ENCODE measurements around the gene ITGB3. TPM values are rescaled to one million over a fixed set of nuclear protein-coding genes. Genes with fewer than 3 reads are reported as not detected.
"Not testable (repeated sequence)": the region's sequence is repeated elsewhere in the genome, so short reads cannot be mapped to it uniquely, and the experiment has no call there.

Gene ITGB3
- total and polyA plus RNA-seq, 9 donors: 7.9 to 19.1 (median 16.1) TPM

GRCh38 chr17:47257651-47258339 is 4.2 kb downstream of the ITGB3 start:
- Histone ChIP-seq H3K4me1 (ENCODE audit: control insufficient read depth, insufficient read depth, low read length) (peaks cover 8% of the 10 kb centered on the region), H3K9me3 (replicated peaks; ENCODE audit: control insufficient read depth, low read depth, low read length) (no peaks in the 10 kb centered on the region), H3K27me3 (ENCODE audit: control insufficient read depth, insufficient read depth, low read length) (peaks cover 32% of the 10 kb centered on the region), H3K36me3 (ENCODE audit: control insufficient read depth, insufficient read depth, low read length) (peaks cover 2% of the 10 kb centered on the region), H3K27ac (ENCODE audit: low read length) (no peak overlapping the region), H3K4me3 (ENCODE audit: low read length) (no peak overlapping the region)
- DNase-seq: no peak
- WGBS (ENCODE audit: insufficient coverage): 73% methylated on average over 4 of the region's 9 CpGs

GRCh38 chr17:47262586-47262985 is 9.0 kb downstream of the ITGB3 start:
- Histone ChIP-seq H3K27me3 (ENCODE audit: control insufficient read depth, insufficient read depth, low read length) (peaks cover 4% of the 10 kb centered on the region), H3K36me3 (ENCODE audit: control insufficient read depth, insufficient read depth, low read length) (peaks cover 2% of the 10 kb centered on the region), H3K4me1 (ENCODE audit: control insufficient read depth, insufficient read depth, low read length) (no peaks in the 10 kb centered on the region), H3K27ac (ENCODE audit: low read length) (no peak overlapping the region), H3K9me3 (replicated peaks; ENCODE audit: control insufficient read depth, low read depth, low read length) (no peaks in the 10 kb centered on the region), H3K4me3 (ENCODE audit: low read length) (no peak overlapping the region)
- no peak for DNase-seq
- 79% methylated on average over 5 of the region's 7 CpGs for WGBS (ENCODE audit: insufficient coverage)

GRCh38 chr17:47264166-47264565 is 10.5 kb downstream of the ITGB3 start:
- H3K36me3 ChIP-seq (ENCODE audit: control insufficient read depth, insufficient read depth, low read length): no peaks in the 10 kb centered on the region
- no peaks in the 10 kb centered on the region for H3K9me3 ChIP-seq (replicated peaks; ENCODE audit: control insufficient read depth, low read depth, low read length)
- no peaks in the 10 kb centered on the region for H3K27me3 ChIP-seq (ENCODE audit: control insufficient read depth, insufficient read depth, low read length)
- no peak overlapping the region for H3K27ac ChIP-seq (ENCODE audit: low read length)
- DNase-seq: no peak
- no peaks in the 10 kb centered on the region for H3K4me1 ChIP-seq (ENCODE audit: control insufficient read depth, insufficient read depth, low read length)
- no peak overlapping the region for H3K4me3 ChIP-seq (ENCODE audit: low read length)
- WGBS (ENCODE audit: insufficient coverage): no CpG with 5 or more reads among the region's 2 CpGs

- no peak for DNase-seq
- no peak overlapping the region for H3K4me3 ChIP-seq (ENCODE audit: low read length)
- no peaks in the 10 kb centered on the region for H3K4me1 ChIP-seq (ENCODE audit: control insufficient read depth, insufficient read depth, low read length)
- no peaks in the 10 kb centered on the region for H3K27me3 ChIP-seq (ENCODE audit: control insufficient read depth, insufficient read depth, low read length)
- WGBS (ENCODE audit: insufficient coverage): 84% methylated on average over 2 of the region's 2 CpGs
- no peaks in the 10 kb centered on the region for H3K9me3 ChIP-seq (replicated peaks; ENCODE audit: control insufficient read depth, low read depth, low read length)
- no peaks in the 10 kb centered on the region for H3K36me3 ChIP-seq (ENCODE audit: control insufficient read depth, insufficient read depth, low read length)
- H3K27ac ChIP-seq (ENCODE audit: low read length): no peak overlapping the region
Observed at GRCh38 chr17:47265983-47266541, 12.4 kb downstream of the ITGB3 start.

- no peak overlapping the region for H3K4me3 ChIP-seq (ENCODE audit: low read length)
- no peaks in the 10 kb centered on the region for H3K4me1 ChIP-seq (ENCODE audit: control insufficient read depth, insufficient read depth, low read length)
- no peak for DNase-seq
- WGBS (ENCODE audit: insufficient coverage): 77% methylated on average over 6 of the region's 6 CpGs
- H3K36me3 ChIP-seq (ENCODE audit: control insufficient read depth, insufficient read depth, low read length): no peaks in the 10 kb centered on the region
- H3K27me3 ChIP-seq (ENCODE audit: control insufficient read depth, insufficient read depth, low read length): no peaks in the 10 kb centered on the region
- H3K9me3 ChIP-seq (replicated peaks; ENCODE audit: control insufficient read depth, low read depth, low read length): no peaks in the 10 kb centered on the region
- no peak overlapping the region for H3K27ac ChIP-seq (ENCODE audit: low read length)
Observed at GRCh38 chr17:47266782-47267181, 13.2 kb downstream of the ITGB3 start.

- Histone ChIP-seq H3K4me1 (ENCODE audit: control insufficient read depth, insufficient read depth, low read length) (no peaks in the 10 kb centered on the region), H3K27me3 (ENCODE audit: control insufficient read depth, insufficient read depth, low read length) (no peaks in the 10 kb centered on the region), H3K4me3 (ENCODE audit: low read length) (no peak overlapping the region), H3K36me3 (ENCODE audit: control insufficient read depth, insufficient read depth, low read length) (no peaks in the 10 kb centered on the region), H3K27ac (ENCODE audit: low read length) (no peak overlapping the region), H3K9me3 (replicated peaks; ENCODE audit: control insufficient read depth, low read depth, low read length) (no peaks in the 10 kb centered on the region)
- no CpG with 5 or more reads among the region's 1 CpG for WGBS (ENCODE audit: insufficient coverage)
- DNase-seq: no peak
Observed at GRCh38 chr17:47267354-47267828, 13.8 kb downstream of the ITGB3 start.

- H3K4me3 ChIP-seq (ENCODE audit: low read length); DNase-seq; H3K9me3 ChIP-seq (replicated peaks; ENCODE audit: control insufficient read depth, low read depth, low read length); H3K27me3 ChIP-seq (ENCODE audit: control insufficient read depth, insufficient read depth, low read length); H3K36me3 ChIP-seq (ENCODE audit: control insufficient read depth, insufficient read depth, low read length); H3K27ac ChIP-seq (ENCODE audit: low read length); H3K4me1 ChIP-seq (ENCODE audit: control insufficient read depth, insufficient read depth, low read length): not testable (repeated sequence)
- 71% methylated on average over 3 of the region's 3 CpGs for WGBS (ENCODE audit: insufficient coverage)
Observed at GRCh38 chr17:47268964-47269363, 15.3 kb downstream of the ITGB3 start.

GRCh38 chr17:47269561-47270280 is 16.1 kb downstream of the ITGB3 start:
- not testable (repeated sequence) for H3K36me3 ChIP-seq (ENCODE audit: control insufficient read depth, insufficient read depth, low read length); H3K27ac ChIP-seq (ENCODE audit: low read length); H3K27me3 ChIP-seq (ENCODE audit: control insufficient read depth, insufficient read depth, low read length); H3K9me3 ChIP-seq (replicated peaks; ENCODE audit: control insufficient read depth, low read depth, low read length); DNase-seq; H3K4me1 ChIP-seq (ENCODE audit: control insufficient read depth, insufficient read depth, low read length); H3K4me3 ChIP-seq (ENCODE audit: low read length)

GRCh38 chr17:47270946-47271705 is 17.5 kb downstream of the ITGB3 start:
- H3K9me3 ChIP-seq (replicated peaks; ENCODE audit: control insufficient read depth, low read depth, low read length): no peaks in the 10 kb centered on the region
- no CpG with 5 or more reads among the region's 2 CpGs for WGBS (ENCODE audit: insufficient coverage)
- peaks cover 16% of the 10 kb centered on the region for H3K4me1 ChIP-seq (ENCODE audit: control insufficient read depth, insufficient read depth, low read length)
- H3K4me3 ChIP-seq (ENCODE audit: low read length): no peak overlapping the region
- H3K36me3 ChIP-seq (ENCODE audit: control insufficient read depth, insufficient read depth, low read length): peaks cover 2% of the 10 kb centered on the region
- no peak for DNase-seq
- no peaks in the 10 kb centered on the region for H3K27me3 ChIP-seq (ENCODE audit: control insufficient read depth, insufficient read depth, low read length)
- no peak overlapping the region for H3K27ac ChIP-seq (ENCODE audit: low read length)

GRCh38 chr17:47272491-47272890 is 18.9 kb downstream of the ITGB3 start:
- Histone ChIP-seq H3K27ac (ENCODE audit: low read length) (no peak overlapping the region), H3K36me3 (ENCODE audit: control insufficient read depth, insufficient read depth, low read length) (peaks cover 2% of the 10 kb centered on the region), H3K4me1 (ENCODE audit: control insufficient read depth, insufficient read depth, low read length) (peaks cover 29% of the 10 kb centered on the region), H3K27me3 (ENCODE audit: control insufficient read depth, insufficient read depth, low read length) (no peaks in the 10 kb centered on the region), H3K9me3 (replicated peaks; ENCODE audit: control insufficient read depth, low read depth, low read length) (no peaks in the 10 kb centered on the region), H3K4me3 (ENCODE audit: low read length) (no peak overlapping the region)
- no CpG with 5 or more reads among the region's 1 CpG for WGBS (ENCODE audit: insufficient coverage)
- no peak for DNase-seq

All from muscle of leg (tissue), 11 donors.